ENCODE data around the gene C9orf78. TPM values are rescaled to one million over a fixed set of nuclear protein-coding genes. Genes with fewer than 3 reads are reported as not detected.

The C9orf78 gene
- total and polyA plus RNA-seq, 2 experiments from 2014 or later, result 46.8 to 80.7 TPM

DNA sequence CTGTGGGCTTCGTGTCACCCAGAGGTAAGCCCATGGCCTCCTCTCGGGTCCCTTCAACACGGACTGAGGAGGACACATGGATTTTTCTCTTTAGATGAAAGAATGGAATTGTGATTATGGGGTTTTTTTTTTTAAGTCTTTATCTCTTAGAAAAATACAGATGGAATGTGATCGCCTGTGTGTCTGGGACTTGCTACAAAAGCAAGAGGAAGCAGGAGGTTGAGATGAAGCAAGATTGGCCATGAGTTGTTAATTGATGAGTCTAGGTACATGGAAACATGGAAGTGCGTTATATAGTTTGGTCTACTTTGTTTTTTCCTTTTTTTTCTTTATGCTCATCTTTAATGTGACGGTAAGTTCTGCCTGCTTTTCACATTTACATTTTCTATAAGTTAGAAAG is 14.8 kb upstream of the C9orf78 start:
- no peak overlapping the region for H3K4me3 ChIP-seq
- DNase-seq, result no peak
- H3K36me3 ChIP-seq (ENCODE audit: low read depth), result peaks cover 8% of the 10 kb centered on the region; the same call in 1 of the 2 replicates
- TF ChIP-seq EZH2 (IDR thresholded peaks at IDR 0.05; ENCODE audit: insufficient read depth, poor library complexity, severe bottlenecking), result no peak
- no peak for TF ChIP-seq EZH2phosphoT487 (IDR thresholded peaks at IDR 0.05; ENCODE audit: insufficient read depth, low read depth)
- in situ Hi-C loops (cut with MboI), result no loop called here
- H3K27ac ChIP-seq, result no peak overlapping the region
- H3K9ac ChIP-seq, result no peak overlapping the region
- H3F3A ChIP-seq (ENCODE audit: insufficient read depth), result no peaks in the 10 kb centered on the region
- no peaks in the 10 kb centered on the region for H4K20me1 ChIP-seq (ENCODE audit: insufficient read depth)
- H3K79me2 ChIP-seq (ENCODE audit: insufficient read depth), result no peaks in the 10 kb centered on the region; the same call in 1 of the 2 replicates
- WGBS, 2 experiments (ENCODE audit: low coverage in 1 of 2, low lambda C conversion rate in 2 of 2, missing lambda C conversion rate in 2 of 2), result 89 to 93% methylated on average over 6 of the region's 6 CpGs
- no peak overlapping the region for H3K4me2 ChIP-seq (ENCODE audit: unreplicated experiment)
- H3K27me3 ChIP-seq (replicated peaks; ENCODE audit: insufficient read depth), result no peaks in the 10 kb centered on the region
- H3K4me1 ChIP-seq (ENCODE audit: insufficient read depth), result no peaks in the 10 kb centered on the region
- H2AFZ ChIP-seq, result no peak overlapping the region
- no peaks in the 10 kb centered on the region for H3K9me3 ChIP-seq (ENCODE audit: low read depth)
- H3K9me2 ChIP-seq (ENCODE audit: insufficient read depth), result no peaks in the 10 kb centered on the region

DNA sequence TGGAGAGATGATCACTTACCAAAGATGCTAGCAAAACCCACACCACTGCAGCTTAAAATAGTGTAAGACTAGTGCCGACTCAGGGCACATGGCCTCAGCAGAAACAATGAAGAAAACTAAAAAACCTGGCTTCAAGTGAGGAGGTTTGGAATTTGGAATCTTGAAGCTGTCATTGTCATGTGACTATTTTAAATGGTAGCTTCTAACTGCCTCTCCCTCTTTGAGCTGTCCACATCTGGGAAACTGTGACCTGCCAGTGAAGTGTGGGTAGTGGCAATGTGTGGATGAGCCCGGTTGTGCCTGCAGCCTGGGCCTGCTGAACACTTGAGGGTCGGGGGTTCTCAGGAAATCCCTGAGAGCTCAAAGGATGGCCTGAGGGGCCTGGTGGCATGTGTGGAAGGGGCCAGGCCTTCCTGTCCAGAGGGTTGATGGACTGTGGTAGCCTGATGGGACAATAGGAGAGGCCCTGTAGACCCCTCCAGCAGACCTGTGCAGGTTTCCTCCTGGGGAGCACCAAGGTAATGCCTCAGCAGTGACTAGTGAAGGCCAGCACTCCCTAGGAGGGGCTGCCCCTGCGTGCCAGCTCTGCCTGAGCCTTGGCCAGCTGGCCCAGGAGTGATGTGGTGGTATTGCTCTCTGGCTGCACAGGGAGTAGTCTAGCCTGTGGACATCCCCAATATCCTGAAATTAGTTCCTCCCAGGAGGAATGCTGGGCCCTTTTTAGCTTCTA is 13.8 kb upstream of the C9orf78 start:
- 41 to 56% methylated on average over 4 of the region's 4 CpGs for WGBS, 2 experiments (ENCODE audit: low coverage in 1 of 2, low lambda C conversion rate in 2 of 2, missing lambda C conversion rate in 2 of 2)
- Histone ChIP-seq H3K9ac (no peak overlapping the region), H3K79me2 (ENCODE audit: insufficient read depth) (no peaks in the 10 kb centered on the region; the same call in 1 of the 2 replicates)

DNA sequence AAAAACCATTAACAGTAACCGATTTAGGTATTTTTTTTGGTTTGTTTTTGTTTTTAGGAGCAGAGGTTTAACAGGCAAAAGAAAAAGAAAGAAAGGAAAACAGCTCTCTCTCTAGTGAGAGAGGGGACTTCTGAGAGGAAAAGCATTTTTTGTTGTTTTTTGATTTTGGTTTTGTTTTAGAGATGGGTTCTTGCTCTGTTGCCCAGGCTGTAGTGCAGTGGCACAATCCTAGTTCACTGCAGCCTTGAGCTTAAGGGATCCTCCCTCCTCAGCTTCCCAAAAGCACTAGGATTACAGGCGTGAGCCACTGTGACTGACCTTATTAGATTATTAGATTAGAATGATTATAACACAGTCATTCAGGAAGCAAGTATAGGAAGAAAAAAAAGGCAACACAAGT is 10.3 kb upstream of the C9orf78 start:
- 82 to 85% methylated on average over 2 of the region's 2 CpGs for WGBS, 2 experiments (ENCODE audit: low coverage in 1 of 2, low lambda C conversion rate in 2 of 2, missing lambda C conversion rate in 2 of 2)
- no peaks in the 10 kb centered on the region for H3K9me2 ChIP-seq (ENCODE audit: insufficient read depth)
- H3K9me3 ChIP-seq (ENCODE audit: low read depth), result no peaks in the 10 kb centered on the region
- H3K4me3 ChIP-seq, result no peak overlapping the region
- no peak overlapping the region for H3K4me2 ChIP-seq (ENCODE audit: unreplicated experiment)
- no peak overlapping the region for H3K9ac ChIP-seq
- H3K27ac ChIP-seq, result no peak overlapping the region
- H3K4me1 ChIP-seq (ENCODE audit: insufficient read depth), result no peaks in the 10 kb centered on the region
- H3K79me2 ChIP-seq (ENCODE audit: insufficient read depth), result peaks cover 27% of the 10 kb centered on the region
- in situ Hi-C loops (cut with MboI), result no loop called here
- H4K20me1 ChIP-seq (ENCODE audit: insufficient read depth), result no peaks in the 10 kb centered on the region
- H3F3A ChIP-seq (ENCODE audit: insufficient read depth), result no peaks in the 10 kb centered on the region
- DNase-seq, result no peak
- H3K27me3 ChIP-seq (replicated peaks; ENCODE audit: insufficient read depth), result no peaks in the 10 kb centered on the region
- TF ChIP-seq EZH2 (IDR thresholded peaks at IDR 0.05; ENCODE audit: insufficient read depth, poor library complexity, severe bottlenecking) (no peak), EZH2phosphoT487 (IDR thresholded peaks at IDR 0.05; ENCODE audit: insufficient read depth, low read depth) (no peak)
- H3K36me3 ChIP-seq (ENCODE audit: low read depth), result no peaks in the 10 kb centered on the region
- H2AFZ ChIP-seq, result no peak overlapping the region

More for the DNA sequence above, 13.8 kb upstream of the C9orf78 start:
- no peak for DNase-seq
- in situ Hi-C loops (cut with MboI), result no loop called here
- Histone ChIP-seq H2AFZ (no peak overlapping the region), H3K9me3 (ENCODE audit: low read depth) (no peaks in the 10 kb centered on the region), H4K20me1 (ENCODE audit: insufficient read depth) (no peaks in the 10 kb centered on the region), H3K4me3 (no peak overlapping the region), H3K27ac (no peak overlapping the region), H3K9me2 (ENCODE audit: insufficient read depth) (no peaks in the 10 kb centered on the region), H3K27me3 (replicated peaks; ENCODE audit: insufficient read depth) (no peaks in the 10 kb centered on the region), H3F3A (ENCODE audit: insufficient read depth) (no peaks in the 10 kb centered on the region), H3K4me1 (ENCODE audit: insufficient read depth) (no peaks in the 10 kb centered on the region), H3K4me2 (ENCODE audit: unreplicated experiment) (no peak overlapping the region), H3K36me3 (ENCODE audit: low read depth) (peaks cover 8% of the 10 kb centered on the region; the same call in 1 of the 2 replicates)
- TF ChIP-seq EZH2phosphoT487 (IDR thresholded peaks at IDR 0.05; ENCODE audit: insufficient read depth, low read depth), result no peak
- no peak for TF ChIP-seq EZH2 (IDR thresholded peaks at IDR 0.05; ENCODE audit: insufficient read depth, poor library complexity, severe bottlenecking)

DNA sequence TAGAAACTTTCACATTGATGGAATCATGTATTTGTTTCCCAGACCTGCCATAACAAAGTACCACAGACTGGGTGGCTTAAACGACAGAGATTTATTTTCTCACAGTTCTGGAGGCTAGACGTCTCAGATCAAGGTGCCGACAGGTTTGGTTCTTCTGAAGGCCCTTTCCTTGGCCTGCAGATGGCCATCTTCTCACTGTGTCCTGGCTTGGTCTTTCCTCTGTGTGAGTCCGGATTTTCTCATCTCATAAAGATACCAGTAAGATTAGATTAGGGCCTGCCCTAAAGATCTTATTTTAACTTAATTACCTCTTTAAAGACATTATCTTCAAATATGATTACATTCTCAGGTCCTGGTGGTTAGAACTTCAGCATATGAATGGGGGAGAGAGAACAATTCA is 6.0 kb upstream of the C9orf78 start:
- Histone ChIP-seq H4K20me1 (ENCODE audit: insufficient read depth) (no peaks in the 10 kb centered on the region), H3K4me2 (ENCODE audit: unreplicated experiment) (no peak overlapping the region), H3K79me2 (ENCODE audit: insufficient read depth) (peaks cover 51% of the 10 kb centered on the region), H3K4me3 (no peak overlapping the region), H3F3A (ENCODE audit: insufficient read depth) (peaks cover 22% of the 10 kb centered on the region), H3K9me2 (ENCODE audit: insufficient read depth) (no peaks in the 10 kb centered on the region), H2AFZ (no peak overlapping the region), H3K36me3 (ENCODE audit: low read depth) (no peaks in the 10 kb centered on the region), H3K9me3 (ENCODE audit: low read depth) (no peaks in the 10 kb centered on the region), H3K4me1 (ENCODE audit: insufficient read depth) (peaks cover 26% of the 10 kb centered on the region), H3K9ac (no peak overlapping the region), H3K27me3 (replicated peaks; ENCODE audit: insufficient read depth) (no peaks in the 10 kb centered on the region), H3K27ac (no peak overlapping the region)
- WGBS, 2 experiments (ENCODE audit: low coverage in 1 of 2, low lambda C conversion rate in 2 of 2, missing lambda C conversion rate in 2 of 2), result 80 to 82% methylated on average over 4 of the region's 4 CpGs
- in situ Hi-C loops (cut with MboI), result no loop called here
- TF ChIP-seq EZH2 (IDR thresholded peaks at IDR 0.05; ENCODE audit: insufficient read depth, poor library complexity, severe bottlenecking) (no peak), EZH2phosphoT487 (IDR thresholded peaks at IDR 0.05; ENCODE audit: insufficient read depth, low read depth) (no peak)
- no peak for DNase-seq
